MCF 10A (cell line): ENCODE measurements around the gene PALB2. TPM values are rescaled to one million over a fixed set of nuclear protein-coding genes. Genes with fewer than 3 reads are reported as not detected.

Experiments
- BruUV-seq: library from RNA; stranded (reverse); fragments of 400-500 nt; replicated peaks from 2 replicates; lab custom pipeline; 2021; lab: Mats Ljungman, UMichigan
- CTCF ChIA-PET: fragments of 300-600 bp; sonication (Branson Sonifier 250); formaldehyde crosslinking; extraction: SDS; loops from one replicate; lab custom pipeline; 2021; ENCODE audit warnings: antibody characterized with exemption, inconsistent platforms; lab: Yijun Ruan, JAX
- POLR2A ChIA-PET: fragments of 300-600, 350-650 bp; sonication (Branson Sonifier 250); formaldehyde crosslinking; extraction: SDS; loops from one replicate; lab custom pipeline; 2020; ENCODE audit warnings: antibody characterized with exemption, inconsistent platforms; lab: Yijun Ruan, JAX
- DNase-seq: peaks from one replicate; pipeline ENCODE4 v3.0.0-alpha.2; 2018; ENCODE audit not compliant: unreplicated experiment
- H3K27ac Mint-ChIP-seq: one replicate; pipeline ENCODE4 v1.8.0; 2022; ENCODE audit warnings: mild to moderate bottlenecking, low read depth, mixed read lengths; ENCODE audit not compliant: unreplicated experiment
- H3K27me3 Mint-ChIP-seq: one replicate; pipeline ENCODE4 v1.8.0; 2022; ENCODE audit warnings: mixed read lengths; ENCODE audit not compliant: insufficient read depth, unreplicated experiment
- H3K36me3 Mint-ChIP-seq: one replicate; pipeline ENCODE4 v1.8.0; 2022; ENCODE audit warnings: mild to moderate bottlenecking, moderate library complexity, mixed read lengths; ENCODE audit not compliant: insufficient read depth, unreplicated experiment
- H3K4me1 Mint-ChIP-seq: one replicate; pipeline ENCODE4 v1.8.0; 2022; ENCODE audit warnings: mixed read lengths; ENCODE audit not compliant: insufficient read depth, unreplicated experiment
- H3K4me3 Mint-ChIP-seq: one replicate; pipeline ENCODE4 v1.8.0; 2022; ENCODE audit warnings: mild to moderate bottlenecking, moderate library complexity, mixed read lengths; ENCODE audit not compliant: unreplicated experiment
- H3K9me3 Mint-ChIP-seq: one replicate; pipeline ENCODE4 v1.8.0; 2022; ENCODE audit warnings: mixed read lengths; ENCODE audit not compliant: unreplicated experiment
- intact Hi-C: fragments of 100-400 bp; cut with micrococcal nuclease; formaldehyde crosslinking; loops from 2 replicates; pipeline ENCODE4 v1.14.1; 2022
- total RNA-seq: library from RNA; stranded (reverse); gene quantifications from 2 replicates; pipeline ENCODE4 v1.2.3, GENCODE V29; 2022
- TF ChIP-seq, protein P1 (sequence below): fragments of 200-600 bp; IDR thresholded peaks from one replicate; pipeline ENCODE4 v1.8.0; 2022; ENCODE audit warnings: antibody characterized with exemption, mild to moderate bottlenecking; ENCODE audit not compliant: unreplicated experiment

Gene PALB2
- total RNA-seq, 1 experiment from 2014 or later: 20.8 TPM

DNA sequence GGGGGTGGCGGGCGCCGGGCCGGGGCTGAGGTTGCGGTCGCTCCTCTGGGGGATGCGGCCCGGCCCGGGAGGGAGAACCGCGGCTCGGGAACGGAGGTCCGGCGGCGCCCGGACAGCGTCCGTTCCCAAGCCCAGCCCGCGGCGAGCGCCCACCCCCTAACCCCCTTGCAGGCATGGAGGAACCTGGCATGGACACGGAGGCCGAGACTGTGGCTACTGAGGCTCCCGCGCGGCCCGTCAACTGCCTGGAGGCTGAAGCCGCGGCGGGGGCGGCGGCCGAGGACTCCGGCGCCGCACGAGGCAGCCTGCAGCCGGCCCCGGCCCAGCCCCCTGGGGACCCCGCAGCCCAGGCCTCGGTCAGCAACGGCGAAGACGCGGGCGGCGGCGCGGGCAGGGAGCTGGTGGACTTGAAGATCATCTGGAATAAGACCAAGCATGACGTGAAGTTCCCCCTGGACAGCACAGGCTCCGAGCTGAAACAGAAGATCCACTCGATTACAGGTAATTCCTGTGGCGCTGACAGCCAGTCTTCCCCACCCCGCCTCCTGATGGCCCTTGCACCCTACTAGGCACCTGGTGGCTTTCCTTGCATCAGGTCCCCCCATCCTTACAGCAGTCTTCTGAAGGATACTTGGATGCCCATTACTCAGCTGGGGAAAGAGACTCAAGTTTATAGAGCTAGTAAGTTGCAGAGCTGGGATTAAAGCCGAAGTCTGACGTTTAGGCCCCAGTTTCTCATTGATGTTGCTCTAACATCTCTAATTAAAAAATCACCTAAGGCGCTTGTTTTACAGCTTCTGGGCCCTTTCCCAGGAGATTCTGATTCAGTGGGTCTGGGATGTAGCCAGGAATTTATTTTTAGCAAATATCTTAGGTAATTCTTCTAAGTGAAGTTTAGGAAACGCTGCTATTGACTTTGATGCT is 83.1 kb downstream of the PALB2 start:
- peak; percentile 74 for DNase-seq
- CTCF ChIA-PET: interaction anchor here (0.6 to 2.5 kb wide), 19 partner anchors 8 to 1021 kb away, joined by 3 to 12 read pairs (median 3); partner anchors contain the start of gene NDUFAB1
- TF ChIP-seq, protein P1, sequence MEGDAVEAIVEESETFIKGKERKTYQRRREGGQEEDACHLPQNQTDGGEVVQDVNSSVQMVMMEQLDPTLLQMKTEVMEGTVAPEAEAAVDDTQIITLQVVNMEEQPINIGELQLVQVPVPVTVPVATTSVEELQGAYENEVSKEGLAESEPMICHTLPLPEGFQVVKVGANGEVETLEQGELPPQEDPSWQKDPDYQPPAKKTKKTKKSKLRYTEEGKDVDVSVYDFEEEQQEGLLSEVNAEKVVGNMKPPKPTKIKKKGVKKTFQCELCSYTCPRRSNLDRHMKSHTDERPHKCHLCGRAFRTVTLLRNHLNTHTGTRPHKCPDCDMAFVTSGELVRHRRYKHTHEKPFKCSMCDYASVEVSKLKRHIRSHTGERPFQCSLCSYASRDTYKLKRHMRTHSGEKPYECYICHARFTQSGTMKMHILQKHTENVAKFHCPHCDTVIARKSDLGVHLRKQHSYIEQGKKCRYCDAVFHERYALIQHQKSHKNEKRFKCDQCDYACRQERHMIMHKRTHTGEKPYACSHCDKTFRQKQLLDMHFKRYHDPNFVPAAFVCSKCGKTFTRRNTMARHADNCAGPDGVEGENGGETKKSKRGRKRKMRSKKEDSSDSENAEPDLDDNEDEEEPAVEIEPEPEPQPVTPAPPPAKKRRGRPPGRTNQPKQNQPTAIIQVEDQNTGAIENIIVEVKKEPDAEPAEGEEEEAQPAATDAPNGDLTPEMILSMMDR: no peak
- peak overlapping the region; percentile 96 for H3K4me3 Mint-ChIP-seq
- peaks cover 36% of the 10 kb centered on the region for H3K36me3 Mint-ChIP-seq
- BruUV-seq: no TSS peak
- no peaks in the 10 kb centered on the region for H3K9me3 Mint-ChIP-seq
- intact Hi-C loops: loop anchor here (1.0 to 2.0 kb wide), 4 partner anchors 38 to 170 kb away; partner anchors contain the start of genes COG7 and NDUFAB1
- H3K27ac Mint-ChIP-seq: peak overlapping the region; percentile 88
- H3K4me1 Mint-ChIP-seq: peaks cover 10% of the 10 kb centered on the region
- POLR2A ChIA-PET: interaction anchor here (0.6 to 2.7 kb wide), 22 partner anchors 7 to 1457 kb away, joined by 3 to 24 read pairs (median 4); partner anchors contain the start of genes ARHGAP17, DCTN5, GGA2 and PALB2
- H3K27me3 Mint-ChIP-seq: no peaks in the 10 kb centered on the region

GRCh38 chr16:23556881-23557778 is 84.0 kb downstream of the PALB2 start, which contains the start of the genes EARS2 and UBFD1:
TSS of gene EARS2 (minus strand) at chr16:23557350. CDS start at chr16:23557343, 7 bp downstream.
TSS of gene UBFD1 (plus strand) at chr16:23557727. CDS start at chr16:23557743, 16 bp downstream.
- intact Hi-C loops: loop anchor here (1.0 to 2.0 kb wide), 4 partner anchors 39 to 171 kb away; partner anchors contain the start of genes COG7 and NDUFAB1
- peaks cover 10% of the 10 kb centered on the region for H3K4me1 Mint-ChIP-seq
- peaks cover 29% of the 10 kb centered on the region for H3K36me3 Mint-ChIP-seq
- TF ChIP-seq, protein P1: peak; percentile 87
- TSS peak; percentile 63 for BruUV-seq
- peak; percentile 98 for DNase-seq
- H3K9me3 Mint-ChIP-seq: no peaks in the 10 kb centered on the region
- H3K27ac Mint-ChIP-seq: peak within 1 kb of the TSS; percentile 88
- CTCF ChIA-PET: interaction anchor here (0.6 to 2.5 kb wide), 12 partner anchors 7 to 463 kb away, joined by 3 to 12 read pairs (median 3); partner anchors contain the start of gene NDUFAB1
- no peaks in the 10 kb centered on the region for H3K27me3 Mint-ChIP-seq
- H3K4me3 Mint-ChIP-seq: peak within 1 kb of the TSS; percentile 96
- POLR2A ChIA-PET: interaction anchor here (0.6 to 2.7 kb wide), 16 partner anchors 8 to 1458 kb away, joined by 3 to 24 read pairs (median 4); partner anchors contain the start of genes ARHGAP17, DCTN5, GGA2 and PALB2

DNA sequence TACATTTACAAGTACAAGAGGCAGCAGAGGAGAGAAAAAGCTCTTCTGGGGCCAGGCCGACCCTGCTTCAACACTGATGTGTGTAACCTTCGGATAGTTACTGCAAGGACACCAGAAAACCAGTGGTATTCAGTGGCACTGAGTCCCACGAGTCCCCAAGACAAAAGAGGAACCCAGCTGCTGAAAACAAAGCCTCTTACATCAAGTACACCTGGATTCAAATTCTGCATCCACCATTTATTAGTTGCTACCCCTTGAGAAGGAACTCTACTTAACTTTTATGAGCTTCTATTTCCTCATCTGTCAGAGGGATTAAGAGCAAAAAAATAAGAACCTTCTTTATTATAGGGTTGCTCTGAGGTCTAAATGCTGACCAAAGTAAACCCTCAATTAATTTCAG is 86.6 kb downstream of the PALB2 start:
- Mint-ChIP-seq H3K9me3 (no peaks in the 10 kb centered on the region), H3K27me3 (no peaks in the 10 kb centered on the region), H3K4me1 (peaks cover 6% of the 10 kb centered on the region), H3K4me3 (no peak overlapping the region), H3K36me3 (peaks cover 34% of the 10 kb centered on the region), H3K27ac (peak overlapping the region; percentile 18)
- TF ChIP-seq, protein P1: no peak
- ChIA-PET CTCF (interaction anchor here (0.7 to 1.4 kb wide), 4 partner anchors 10 to 373 kb away, joined by 3 to 5 read pairs (median 3); partner anchors contain the start of gene NDUFAB1), POLR2A (interaction anchor here (0.6 to 0.8 kb wide), 4 partner anchors 23 to 971 kb away, joined by 3 to 4 read pairs (median 4); partner anchors contain the start of gene COG7)
- no peak for DNase-seq
- BruUV-seq: no TSS peak
- intact Hi-C loops: no loop called here

Other genes starting within 250 kb of the PALB2 start
- 10.0 and 16.7 TPM in 2 replicates for gene COG7, start 188.1 kb downstream of the PALB2 start, total RNA-seq
- gene GGA2, start 130.8 kb downstream of the PALB2 start, total RNA-seq: 22.2 and 40.9 TPM in 2 replicates
- 24.4 and 32.8 TPM in 2 replicates for gene EARS2, start 84.0 kb downstream of the PALB2 start, total RNA-seq
- gene UBFD1, start 83.6 kb downstream of the PALB2 start, total RNA-seq: 49.1 and 50.8 TPM in 2 replicates
- 98.3 and 112 TPM in 2 replicates for gene NDUFAB1, start 45.0 kb downstream of the PALB2 start, total RNA-seq
- 66.6 and 84.8 TPM in 2 replicates for gene DCTN5, start 156 bp upstream of the PALB2 start, total RNA-seq
- 50.7 and 74.8 TPM in 2 replicates for gene PLK1, start 37.6 kb upstream of the PALB2 start, total RNA-seq
- not detected in 2 replicates for gene ERN2, start 71.9 kb upstream of the PALB2 start, total RNA-seq
- gene CHP2, start 113.7 kb upstream of the PALB2 start, total RNA-seq: not detected in 2 replicates
- not detected in 2 replicates for gene PRKCB, start 194.7 kb upstream of the PALB2 start, total RNA-seq